PFSK-1 (cell line): Measurements from ENCODE around the gene ARHGEF10L.

Source experiments
- FOXP2 ChIP-seq: optimal IDR thresholded peaks from 2 replicates; pipeline ENCODE3; 2011; ENCODE audit warnings: borderline replicate concordance, control low read depth, inconsistent platforms; ENCODE audit not compliant: insufficient read depth; ENCODE audit errors: extremely low read length, extremely low read depth
- POLR2AphosphoS5 ChIP-seq: IDR thresholded peaks from 2 replicates; pipeline ENCODE4 v1.6.1; 2012; ENCODE audit warnings: low read depth, mild to moderate bottlenecking, control low read depth, low read length, moderate library complexity
- REST ChIP-seq, 2 experiments: IDR thresholded peaks; 2 replicates each; pipeline versions ENCODE4 v1.6.1 to v1.8.0; 2011 to 2012; ENCODE audit warnings: low read depth in 2 of 2, low read length in 2 of 2, control low read depth in 1 of 2, inconsistent platforms in 1 of 2, mild to moderate bottlenecking in 1 of 2, moderate library complexity in 1 of 2; ENCODE audit not compliant: insufficient read depth in 1 of 2
- SIN3A ChIP-seq: IDR thresholded peaks from 2 replicates; pipeline ENCODE4 v1.6.1; 2012; ENCODE audit warnings: mild to moderate bottlenecking, low read length, moderate library complexity, borderline replicate concordance; ENCODE audit not compliant: insufficient read depth
- TAF1 ChIP-seq: IDR thresholded peaks from 2 replicates; pipeline ENCODE4 v1.6.1; 2012; ENCODE audit warnings: low read length, control low read depth, borderline replicate concordance; ENCODE audit not compliant: insufficient read depth

The ARHGEF10L gene

GRCh38 chr1:17704176-17704575 lies 164.7 kb downstream of the ARHGEF10L start:
- TF ChIP-seq TAF1 (no peak), POLR2AphosphoS5 (no peak)

GRCh38 chr1:17706445-17706844 lies 166.9 kb downstream of the ARHGEF10L start:
- no peak for TF ChIP-seq POLR2AphosphoS5
- TF ChIP-seq REST (IDR thresholded peaks at IDR 0.05; ENCODE audit: insufficient read depth in 1 of 2, low read depth in 2 of 2, low read length in 2 of 2): no peak
- TF ChIP-seq TAF1: no peak
- no peak for TF ChIP-seq FOXP2
- TF ChIP-seq SIN3A: no peak

GRCh38 chr1:17709981-17710380 lies 170.5 kb downstream of the ARHGEF10L start:
- TF ChIP-seq FOXP2 (no peak), POLR2AphosphoS5 (no peak), SIN3A (no peak), REST (IDR thresholded peaks at IDR 0.05; ENCODE audit: insufficient read depth in 1 of 2, low read depth in 2 of 2, low read length in 2 of 2) (no peak), TAF1 (no peak)

GRCh38 chr1:17710889-17711576 lies 171.5 kb downstream of the ARHGEF10L start:
- TF ChIP-seq POLR2AphosphoS5: no peak
- no peak for TF ChIP-seq REST (IDR thresholded peaks at IDR 0.05; ENCODE audit: insufficient read depth in 1 of 2, low read depth in 2 of 2, low read length in 2 of 2)
- TF ChIP-seq SIN3A: no peak
- no peak for TF ChIP-seq TAF1
- no peak for TF ChIP-seq FOXP2

- TF ChIP-seq TAF1 (no peak), REST (IDR thresholded peaks at IDR 0.05; ENCODE audit: insufficient read depth in 1 of 2, low read depth in 2 of 2, low read length in 2 of 2) (no peak), SIN3A (no peak), FOXP2 (no peak), POLR2AphosphoS5 (no peak)
Observed at GRCh38 chr1:17711577-17711910, 172.0 kb downstream of the ARHGEF10L start.
